GM23248 (cell line): ENCODE data around the gene SLC5A11. TPM values are rescaled to one million over a fixed set of nuclear protein-coding genes. Genes with fewer than 3 reads are reported as not detected.
"Not testable (repeated sequence)": the region's sequence is repeated elsewhere in the genome, so short reads cannot be mapped to it uniquely, and the experiment has no call there.

Experiments
- DNase-seq: peaks from one replicate; pipeline ENCODE4 v3.0.0-alpha.2; 2015
- H2AFZ ChIP-seq: fragments of 200-600 bp; sonication (generic); 2 replicates; pipeline ENCODE4 v1.6.1; 2016; ENCODE audit warnings: antibody characterized with exemption
- H3F3A ChIP-seq: fragments of 200-600 bp; sonication (generic); 2 replicates; pipeline ENCODE4 v1.6.1; 2016; ENCODE audit warnings: mild to moderate bottlenecking, antibody characterized with exemption, mixed run types; ENCODE audit not compliant: insufficient read depth
- H3K27ac ChIP-seq: fragments of 200-600 bp; sonication (generic); 2 replicates; pipeline ENCODE4 v1.5.1; 2016; ENCODE audit warnings: mild to moderate bottlenecking
- H3K27me3 ChIP-seq: fragments of 200-600 bp; sonication (generic); replicated peaks from 2 replicates; pipeline ENCODE4 v1.6.1; 2016; ENCODE audit warnings: mild to moderate bottlenecking; ENCODE audit not compliant: insufficient read depth
- H3K36me3 ChIP-seq: fragments of 200-600 bp; sonication (generic); 2 replicates; pipeline ENCODE4 v1.6.1; 2016; ENCODE audit warnings: low read depth, mild to moderate bottlenecking
- H3K4me1 ChIP-seq: fragments of 200-600 bp; sonication (generic); 2 replicates; pipeline ENCODE4 v1.6.1; 2016; ENCODE audit warnings: mild to moderate bottlenecking; ENCODE audit not compliant: insufficient read depth
- H3K4me2 ChIP-seq: fragments of 200-600 bp; sonication (generic); one replicate; pipeline ENCODE4 v1.6.1; 2016; ENCODE audit warnings: mild to moderate bottlenecking; ENCODE audit not compliant: unreplicated experiment
- H3K4me3 ChIP-seq: fragments of 200-600 bp; sonication (generic); 2 replicates; pipeline ENCODE4 v1.5.1; 2016; ENCODE audit warnings: mild to moderate bottlenecking
- H3K79me2 ChIP-seq: fragments of 200-600 bp; sonication (generic); 2 replicates; pipeline ENCODE4 v1.6.1; 2016; ENCODE audit warnings: mild to moderate bottlenecking; ENCODE audit not compliant: insufficient read depth
- H3K9ac ChIP-seq: fragments of 200-600 bp; sonication (generic); 2 replicates; pipeline ENCODE4 v1.6.1; 2016; ENCODE audit warnings: mild to moderate bottlenecking
- H3K9me2 ChIP-seq: fragments of 200-600 bp; sonication (generic); 2 replicates; pipeline ENCODE4 v1.6.1; 2016; ENCODE audit warnings: mixed run types, mild to moderate bottlenecking, moderate library complexity; ENCODE audit not compliant: insufficient read depth
- H3K9me3 ChIP-seq: fragments of 200-600 bp; sonication (generic); one replicate; pipeline ENCODE4 v1.6.1; 2017; ENCODE audit warnings: low read depth
- H4K20me1 ChIP-seq: fragments of 200-600 bp; sonication (generic); 2 replicates; pipeline ENCODE4 v1.6.0; 2016; ENCODE audit not compliant: insufficient read depth
- EZH2 ChIP-seq: fragments of 200-600 bp; sonication (generic); IDR thresholded peaks from 2 replicates; pipeline ENCODE4 v1.6.1; 2018; ENCODE audit warnings: antibody characterized with exemption, mild to moderate bottlenecking; ENCODE audit not compliant: insufficient read depth, poor library complexity, severe bottlenecking
- EZH2phosphoT487 ChIP-seq: fragments of 200-600 bp; sonication (generic); IDR thresholded peaks from 2 replicates; pipeline ENCODE4 v1.6.1; 2018; ENCODE audit warnings: antibody characterized with exemption, moderate library complexity, mild to moderate bottlenecking, low read depth; ENCODE audit not compliant: insufficient read depth
- WGBS, 2 experiments: methylation state at CpG; one replicate each; pipeline ENCODE4 v1.1.6; 2015 to 2017; ENCODE audit warnings: low lambda C conversion rate in 2 of 2, low coverage in 1 of 2; ENCODE audit errors: missing lambda C conversion rate in 2 of 2; 5-methylcytosine and 5-hydroxymethylcytosine counted together
- in situ Hi-C: fragments of 300-500 bp; cut with MboI; formaldehyde crosslinking; loops from 2 replicates; pipeline ENCODE4 v1.15.0; 2020
- polyA plus RNA-seq: library from polyadenylated mRNA; unstranded; fragments of >200 nt; fragmentation: Nextera tagmentation; extraction: Ambion mirVana; gene quantifications from 2 replicates; pipeline ENCODE4 v1.2.1, GENCODE V29; 2016
- total RNA-seq: library from RNA; depleted of rRNA; stranded (reverse); fragments of >200 nt; shearing (Covaris generic); gene quantifications from 2 replicates; pipeline ENCODE4 v1.2.3, GENCODE V29; 2014

Gene SLC5A11
- total and polyA plus RNA-seq, 2 experiments from 2014 or later: not detected

- H3K4me2 ChIP-seq: no peak overlapping the region
- H3K4me1 ChIP-seq: peaks cover 13% of the 10 kb centered on the region
- no peak overlapping the region for H3K9ac ChIP-seq
- H3K36me3 ChIP-seq: no peaks in the 10 kb centered on the region
- H3F3A ChIP-seq: peaks cover 10% of the 10 kb centered on the region
- TF ChIP-seq EZH2phosphoT487 (no peak), EZH2 (no peak)
- in situ Hi-C loops: no loop called here
- H3K79me2 ChIP-seq: no peaks in the 10 kb centered on the region
- H3K9me3 ChIP-seq: no peaks in the 10 kb centered on the region
- no peaks in the 10 kb centered on the region for H4K20me1 ChIP-seq
- no peak overlapping the region for H3K27ac ChIP-seq
- H3K4me3 ChIP-seq: no peak overlapping the region
- no peak overlapping the region for H2AFZ ChIP-seq
- WGBS, 2 experiments: 75 to 78% methylated on average over 5 of the region's 5 CpGs
- DNase-seq: no peak
- H3K9me2 ChIP-seq: no peaks in the 10 kb centered on the region
- H3K27me3 ChIP-seq: no peaks in the 10 kb centered on the region
Measured at GRCh38 chr16:24855678-24856077, 9.9 kb downstream of the SLC5A11 start.

- H2AFZ ChIP-seq, H3K4me1 ChIP-seq, H3K9me2 ChIP-seq, DNase-seq, H3K9me3 ChIP-seq, H3K27ac ChIP-seq, H3F3A ChIP-seq, in situ Hi-C loops, H3K9ac ChIP-seq, H4K20me1 ChIP-seq, H3K4me3 ChIP-seq, H3K36me3 ChIP-seq, H3K4me2 ChIP-seq, H3K79me2 ChIP-seq, H3K27me3 ChIP-seq: not testable (repeated sequence)
- 55 to 56% methylated on average over 8 of the region's 8 CpGs for WGBS, 2 experiments
Measured at GRCh38 chr16:24856871-24857270, 11.1 kb downstream of the SLC5A11 start.

- no peak for TF ChIP-seq EZH2
- no peak for TF ChIP-seq EZH2phosphoT487
- Histone ChIP-seq H3K9me3 (no peaks in the 10 kb centered on the region), H3K27ac (no peak overlapping the region), H3K4me1 (peaks cover 6% of the 10 kb centered on the region), H3K36me3 (no peaks in the 10 kb centered on the region), H3K27me3 (no peaks in the 10 kb centered on the region), H3K4me3 (no peak overlapping the region), H3K9ac (no peak overlapping the region), H3K79me2 (no peaks in the 10 kb centered on the region), H2AFZ (no peak overlapping the region), H3F3A (no peaks in the 10 kb centered on the region), H4K20me1 (no peaks in the 10 kb centered on the region), H3K9me2 (no peaks in the 10 kb centered on the region), H3K4me2 (no peak overlapping the region)
- WGBS, 2 experiments: 22 to 23% methylated on average over 9 of the region's 9 CpGs
- in situ Hi-C loops: no loop called here
- peak; percentile 66 for DNase-seq
Measured at GRCh38 chr16:24858219-24859041, 12.7 kb downstream of the SLC5A11 start.

- Histone ChIP-seq H3K79me2 (no peaks in the 10 kb centered on the region), H2AFZ (no peak overlapping the region), H3K27ac (no peak overlapping the region), H3K27me3 (no peaks in the 10 kb centered on the region), H4K20me1 (no peaks in the 10 kb centered on the region), H3K36me3 (no peaks in the 10 kb centered on the region), H3K4me2 (no peak overlapping the region), H3K9me2 (no peaks in the 10 kb centered on the region), H3K4me3 (no peak overlapping the region), H3F3A (no peaks in the 10 kb centered on the region), H3K9ac (no peak overlapping the region), H3K9me3 (no peaks in the 10 kb centered on the region), H3K4me1 (no peaks in the 10 kb centered on the region)
- no peak for TF ChIP-seq EZH2phosphoT487
- no peak for TF ChIP-seq EZH2
- WGBS, 2 experiments: 51 to 52% methylated on average over 1 of the region's 1 CpG
- in situ Hi-C loops: no loop called here
- DNase-seq: no peak
Measured at GRCh38 chr16:24861461-24861860, 15.7 kb downstream of the SLC5A11 start.
